HL-60 (cell line): ENCODE data around the gene LSMEM2.

ENCODE experiments used
- DNase-seq, 2 experiments: peaks; one replicate each; pipeline ENCODE4 v3.0.0-alpha.2; 2010 to 2020; ENCODE audit warnings: low read depth in 1 of 2, low spot score in 1 of 2
- H3K27ac ChIP-seq: fragments of 250-450 bp; sonication (Bioruptor Pico); replicated peaks from 2 replicates; pipeline ENCODE4 v1.5.1; 2020; ENCODE audit warnings: mild to moderate bottlenecking, moderate library complexity
- H3K27me3 ChIP-seq: fragments of 250-450 bp; sonication (Bioruptor Pico); 2 replicates; pipeline ENCODE4 v1.5.1; 2021; ENCODE audit warnings: mild to moderate bottlenecking, moderate library complexity; ENCODE audit not compliant: insufficient read depth, poor library complexity, severe bottlenecking
- H3K4me3 ChIP-seq: replicated peaks from 2 replicates; pipeline ENCODE4 v1.5.1; 2011; ENCODE audit warnings: mild to moderate bottlenecking, control low read depth, low read length; ENCODE audit not compliant: insufficient read depth
- GABPA ChIP-seq: IDR thresholded peaks from 2 replicates; pipeline ENCODE4 v1.6.1; 2012; ENCODE audit warnings: low read depth
- POLR2AphosphoS5 ChIP-seq: IDR thresholded peaks from 2 replicates; pipeline ENCODE4 v1.6.1; 2012; ENCODE audit warnings: low read depth
- SPI1 ChIP-seq: IDR thresholded peaks from 2 replicates; pipeline ENCODE4 v1.6.1; 2012; ENCODE audit warnings: low read depth, mild to moderate bottlenecking, borderline replicate concordance
- TF ChIP-seq, protein P1 (sequence below): IDR thresholded peaks from one replicate; pipeline ENCODE4 v1.5.1; 2011; ENCODE audit warnings: low read length, control low read depth, inconsistent platforms; ENCODE audit not compliant: insufficient read depth
- TF ChIP-seq, protein P2 (sequence below): IDR thresholded peaks from 2 replicates; pipeline ENCODE4 v1.6.1; 2012; ENCODE audit warnings: low read depth; ENCODE audit not compliant: insufficient replicate concordance

The LSMEM2 gene

DNA sequence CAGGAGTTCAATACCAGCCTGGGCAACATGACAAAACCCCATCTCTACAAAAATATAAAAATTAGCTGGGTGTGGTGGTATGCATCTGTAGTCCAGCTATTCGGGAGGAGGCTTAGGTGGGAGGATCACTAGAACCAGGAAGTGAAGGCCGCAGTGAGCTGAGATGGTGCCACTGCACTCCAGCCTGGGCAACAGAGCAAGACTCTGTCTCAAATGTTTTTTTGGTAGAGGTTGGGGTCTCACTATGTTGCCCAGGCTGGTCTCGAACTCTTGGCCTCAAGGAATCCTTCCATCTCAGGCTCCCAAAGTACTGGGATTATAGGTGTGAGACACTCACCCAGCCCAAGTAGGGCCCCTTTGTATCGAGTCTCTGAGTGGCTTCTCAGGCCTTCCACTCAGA is 15.2 kb downstream of the LSMEM2 start:
- TF ChIP-seq POLR2AphosphoS5: no peak
- TF ChIP-seq, protein P1, sequence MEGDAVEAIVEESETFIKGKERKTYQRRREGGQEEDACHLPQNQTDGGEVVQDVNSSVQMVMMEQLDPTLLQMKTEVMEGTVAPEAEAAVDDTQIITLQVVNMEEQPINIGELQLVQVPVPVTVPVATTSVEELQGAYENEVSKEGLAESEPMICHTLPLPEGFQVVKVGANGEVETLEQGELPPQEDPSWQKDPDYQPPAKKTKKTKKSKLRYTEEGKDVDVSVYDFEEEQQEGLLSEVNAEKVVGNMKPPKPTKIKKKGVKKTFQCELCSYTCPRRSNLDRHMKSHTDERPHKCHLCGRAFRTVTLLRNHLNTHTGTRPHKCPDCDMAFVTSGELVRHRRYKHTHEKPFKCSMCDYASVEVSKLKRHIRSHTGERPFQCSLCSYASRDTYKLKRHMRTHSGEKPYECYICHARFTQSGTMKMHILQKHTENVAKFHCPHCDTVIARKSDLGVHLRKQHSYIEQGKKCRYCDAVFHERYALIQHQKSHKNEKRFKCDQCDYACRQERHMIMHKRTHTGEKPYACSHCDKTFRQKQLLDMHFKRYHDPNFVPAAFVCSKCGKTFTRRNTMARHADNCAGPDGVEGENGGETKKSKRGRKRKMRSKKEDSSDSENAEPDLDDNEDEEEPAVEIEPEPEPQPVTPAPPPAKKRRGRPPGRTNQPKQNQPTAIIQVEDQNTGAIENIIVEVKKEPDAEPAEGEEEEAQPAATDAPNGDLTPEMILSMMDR: no peak
- TF ChIP-seq, protein P2, sequence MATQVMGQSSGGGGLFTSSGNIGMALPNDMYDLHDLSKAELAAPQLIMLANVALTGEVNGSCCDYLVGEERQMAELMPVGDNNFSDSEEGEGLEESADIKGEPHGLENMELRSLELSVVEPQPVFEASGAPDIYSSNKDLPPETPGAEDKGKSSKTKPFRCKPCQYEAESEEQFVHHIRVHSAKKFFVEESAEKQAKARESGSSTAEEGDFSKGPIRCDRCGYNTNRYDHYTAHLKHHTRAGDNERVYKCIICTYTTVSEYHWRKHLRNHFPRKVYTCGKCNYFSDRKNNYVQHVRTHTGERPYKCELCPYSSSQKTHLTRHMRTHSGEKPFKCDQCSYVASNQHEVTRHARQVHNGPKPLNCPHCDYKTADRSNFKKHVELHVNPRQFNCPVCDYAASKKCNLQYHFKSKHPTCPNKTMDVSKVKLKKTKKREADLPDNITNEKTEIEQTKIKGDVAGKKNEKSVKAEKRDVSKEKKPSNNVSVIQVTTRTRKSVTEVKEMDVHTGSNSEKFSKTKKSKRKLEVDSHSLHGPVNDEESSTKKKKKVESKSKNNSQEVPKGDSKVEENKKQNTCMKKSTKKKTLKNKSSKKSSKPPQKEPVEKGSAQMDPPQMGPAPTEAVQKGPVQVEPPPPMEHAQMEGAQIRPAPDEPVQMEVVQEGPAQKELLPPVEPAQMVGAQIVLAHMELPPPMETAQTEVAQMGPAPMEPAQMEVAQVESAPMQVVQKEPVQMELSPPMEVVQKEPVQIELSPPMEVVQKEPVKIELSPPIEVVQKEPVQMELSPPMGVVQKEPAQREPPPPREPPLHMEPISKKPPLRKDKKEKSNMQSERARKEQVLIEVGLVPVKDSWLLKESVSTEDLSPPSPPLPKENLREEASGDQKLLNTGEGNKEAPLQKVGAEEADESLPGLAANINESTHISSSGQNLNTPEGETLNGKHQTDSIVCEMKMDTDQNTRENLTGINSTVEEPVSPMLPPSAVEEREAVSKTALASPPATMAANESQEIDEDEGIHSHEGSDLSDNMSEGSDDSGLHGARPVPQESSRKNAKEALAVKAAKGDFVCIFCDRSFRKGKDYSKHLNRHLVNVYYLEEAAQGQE: no peak
- TF ChIP-seq SPI1: no peak
- no peak for TF ChIP-seq GABPA
- Histone ChIP-seq H3K27me3 (no peaks in the 10 kb centered on the region), H3K27ac (no peak overlapping the region), H3K4me3 (no peak overlapping the region)
- DNase-seq: no peak

DNA sequence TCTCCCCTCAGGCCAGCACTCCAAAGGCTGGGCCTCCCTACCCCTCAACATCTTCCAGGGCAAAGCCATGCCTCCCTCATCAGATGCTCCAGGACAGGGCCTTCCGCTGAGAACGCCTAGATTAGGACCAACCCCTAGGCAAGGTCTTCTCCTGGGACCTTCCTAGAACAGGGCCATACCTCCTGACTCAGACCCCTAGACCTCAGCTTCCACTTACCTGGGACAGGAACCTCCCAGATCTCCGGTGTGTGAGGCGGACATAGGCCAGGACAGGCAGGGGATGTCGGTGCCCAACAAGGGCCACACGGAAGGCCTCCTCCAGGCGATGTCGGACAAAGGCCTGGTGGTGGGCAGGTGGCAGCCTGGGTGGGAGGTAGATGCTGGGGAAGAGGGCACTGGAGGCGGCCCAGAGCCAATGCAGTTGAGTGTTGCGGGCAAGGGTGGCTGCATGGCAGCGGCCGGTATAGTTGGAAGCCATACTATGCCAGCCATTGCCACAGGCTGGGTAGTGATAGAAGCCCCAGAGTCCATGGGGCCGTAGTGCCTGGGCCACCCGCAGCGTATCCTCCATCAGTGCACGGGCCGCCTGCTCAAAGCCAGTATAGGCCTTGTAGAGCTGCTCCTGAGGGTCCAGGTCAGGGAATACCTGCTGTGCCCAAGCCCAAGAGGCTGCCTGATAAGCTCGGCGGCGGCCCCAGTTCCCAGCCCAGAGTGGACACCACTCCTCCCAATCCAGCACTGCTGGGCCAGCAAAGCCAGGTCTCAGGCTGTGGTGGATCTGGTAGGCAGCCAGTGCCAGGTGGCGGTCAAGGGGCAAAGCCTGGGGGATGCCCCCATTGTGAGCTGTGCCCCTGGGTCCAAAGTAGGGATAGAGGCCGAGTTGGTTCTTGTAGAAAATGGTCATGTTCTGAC is 15.9 kb downstream of the LSMEM2 start:
- H3K4me3 ChIP-seq: no peak overlapping the region
- H3K27ac ChIP-seq: no peak overlapping the region
- TF ChIP-seq, protein P2: no peak
- no peak for TF ChIP-seq GABPA
- no peak for TF ChIP-seq SPI1
- no peak for TF ChIP-seq POLR2AphosphoS5
- TF ChIP-seq, protein P1: no peak
- no peaks in the 10 kb centered on the region for H3K27me3 ChIP-seq
- no peak for DNase-seq

DNA sequence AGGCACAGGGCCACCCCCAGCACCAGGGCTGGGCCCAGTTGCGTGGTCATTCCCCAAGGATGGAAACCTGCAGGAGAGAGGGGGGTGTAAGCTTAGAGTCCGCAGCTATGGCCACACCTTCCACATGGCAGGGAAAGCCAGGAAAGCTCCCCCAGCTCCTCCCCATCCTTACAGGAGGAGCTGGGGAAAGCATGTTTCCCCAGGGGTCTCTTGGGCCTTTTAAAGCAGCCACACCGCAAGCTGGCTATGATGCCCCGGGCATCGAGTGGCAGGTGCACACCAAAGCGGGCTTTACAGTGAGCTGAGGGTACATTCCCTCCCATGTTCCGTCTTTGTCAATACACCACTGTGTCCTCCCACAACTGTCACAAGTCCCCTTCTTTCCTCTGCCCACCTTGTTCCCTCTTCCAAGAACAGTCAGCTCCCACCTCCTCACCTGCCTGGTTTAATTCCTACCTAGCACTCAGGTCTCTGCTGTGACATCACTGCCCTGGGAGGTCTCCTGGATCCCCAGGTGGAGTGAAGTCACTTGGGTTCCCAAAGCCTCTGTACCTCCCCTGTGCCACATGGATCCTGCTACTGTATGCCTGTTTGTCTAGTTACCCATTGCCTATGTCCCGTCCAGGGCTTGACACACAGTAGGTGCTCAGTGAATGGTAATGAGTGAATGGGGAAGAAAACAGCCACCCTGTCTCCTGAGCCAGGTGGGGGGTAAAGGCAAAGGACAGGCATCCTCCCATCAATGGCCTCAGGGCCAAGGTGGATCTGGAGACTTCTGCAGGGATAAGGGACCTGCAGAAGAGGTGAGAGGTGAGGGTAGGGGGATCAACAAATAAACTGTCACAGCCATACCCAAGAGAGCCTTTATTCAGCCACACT is 16.9 kb downstream of the LSMEM2 start:
- Histone ChIP-seq H3K27me3 (no peaks in the 10 kb centered on the region), H3K4me3 (no peak overlapping the region), H3K27ac (no peak overlapping the region)
- DNase-seq: no peak
- TF ChIP-seq SPI1 (no peak), POLR2AphosphoS5 (no peak), GABPA (no peak)
- TF ChIP-seq, protein P2: no peak
- TF ChIP-seq, protein P1: no peak
